Limb (tissue), 2 donors: ENCODE results near the gene UGGT1.
"Not testable (repeated sequence)": the region's sequence is repeated elsewhere in the genome, so short reads cannot be mapped to it uniquely, and the experiment has no call there.

ENCODE experiments used
- DNase-seq, 2 donors: peaks; one replicate each; pipeline ENCODE4 v3.0.0-alpha.2; 2016; ENCODE audit errors: extremely low spot score in 2 of 2

The UGGT1 gene

GRCh38 chr2:128177315-128177714, 86.3 kb downstream of the UGGT1 start:
- DNase-seq: no peak

- no peak for DNase-seq
Observed at GRCh38 chr2:128178149-128178649, 87.2 kb downstream of the UGGT1 start.

- DNase-seq: peak; percentile 24 to 55
Observed at GRCh38 chr2:128178650-128179460, 87.9 kb downstream of the UGGT1 start.

GRCh38 chr2:128179461-128179755, 88.4 kb downstream of the UGGT1 start:
- DNase-seq: no peak

GRCh38 chr2:128180031-128180430, 89.0 kb downstream of the UGGT1 start:
- DNase-seq: no peak

GRCh38 chr2:128185576-128185975, 94.6 kb downstream of the UGGT1 start:
- DNase-seq: no peak

GRCh38 chr2:128187032-128187654, 96.1 kb downstream of the UGGT1 start:
- DNase-seq: no peak

GRCh38 chr2:128195435-128195984, 104.5 kb downstream of the UGGT1 start:
- no peak for DNase-seq

- no peak for DNase-seq
Observed at GRCh38 chr2:128196026-128196425, 105.0 kb downstream of the UGGT1 start.

GRCh38 chr2:128196471-128196931, 105.5 kb downstream of the UGGT1 start:
- no peak for DNase-seq

GRCh38 chr2:128197059-128197458, 106.1 kb downstream of the UGGT1 start:
- no peak for DNase-seq

- DNase-seq: no peak
Observed at GRCh38 chr2:128198656-128199055, 107.7 kb downstream of the UGGT1 start.

GRCh38 chr2:128199141-128199540, 108.1 kb downstream of the UGGT1 start:
- DNase-seq: no peak

- no peak for DNase-seq
Observed at GRCh38 chr2:128202791-128203190, 111.8 kb downstream of the UGGT1 start.

GRCh38 chr2:128206245-128206644, 115.2 kb downstream of the UGGT1 start:
- DNase-seq: no peak

GRCh38 chr2:128208023-128208422, 117.0 kb downstream of the UGGT1 start:
- no peak for DNase-seq

GRCh38 chr2:128208631-128209324, 117.8 kb downstream of the UGGT1 start:
- DNase-seq: not testable (repeated sequence)

- no peak for DNase-seq
Observed at GRCh38 chr2:128214251-128214650, 123.3 kb downstream of the UGGT1 start.

- DNase-seq: no peak
Observed at GRCh38 chr2:128214866-128215460, 124.0 kb downstream of the UGGT1 start.

- DNase-seq: no peak
Observed at GRCh38 chr2:128215897-128216642, 125.1 kb downstream of the UGGT1 start.

GRCh38 chr2:128217671-128218070, 126.7 kb downstream of the UGGT1 start:
- DNase-seq: no peak
